Tibial nerve (tissue), 4 donors: ENCODE data around the gene SLC25A1.

Experiments
- CTCF ChIP-seq, 5 experiments: fragments of 200-600 bp in 3 of 5; fragments of 450-650 bp in 2 of 5; sonication (generic) in 3 of 5; IDR thresholded peaks; one replicate each; pipeline ENCODE4 v1.5.1; 2016 to 2019; ENCODE audit warnings: antibody characterized with exemption in 5 of 5, mild to moderate bottlenecking in 3 of 5, moderate library complexity in 2 of 5
- EP300 ChIP-seq, 2 donors: sonication (generic); formaldehyde crosslinking; IDR thresholded peaks; one replicate each; pipeline ENCODE4 v1.6.1; 2017; ENCODE audit warnings: antibody characterized with exemption in 2 of 2, mild to moderate bottlenecking in 1 of 2
- POLR2A ChIP-seq, 2 donors: fragments of 450-650 bp; IDR thresholded peaks; one replicate each; pipeline ENCODE4 v1.6.1; 2017; ENCODE audit warnings: antibody characterized with exemption in 2 of 2, mild to moderate bottlenecking in 2 of 2, moderate library complexity in 2 of 2

DNA sequence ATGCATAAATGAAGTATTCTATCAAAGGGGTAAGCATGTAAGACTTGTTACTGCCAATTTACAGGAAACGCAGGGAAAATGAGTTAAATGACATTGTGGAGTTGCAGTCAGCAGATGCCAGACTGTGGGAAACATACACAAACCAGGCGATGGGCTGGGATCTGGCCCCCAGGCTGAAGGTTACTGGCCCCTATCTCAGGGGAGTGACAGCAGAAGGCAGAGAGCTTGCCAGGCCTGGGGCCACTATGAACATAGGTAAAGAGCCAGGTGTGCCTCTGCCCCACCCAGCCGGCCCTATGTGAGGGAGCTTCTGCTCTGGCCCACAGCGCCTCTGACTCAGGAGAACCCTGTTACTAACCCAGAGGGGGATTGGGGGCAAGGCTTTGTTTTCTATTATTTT is 26.1 kb upstream of the SLC25A1 start:
- TF ChIP-seq CTCF (IDR thresholded peaks at IDR 0.05) (no peak), POLR2A (IDR thresholded peaks at IDR 0.05) (no peak), EP300 (IDR thresholded peaks at IDR 0.05) (no peak)
